WTC11 (cell line): Measurements from ENCODE around the gene OVCA2. TPM values are rescaled to one million over a fixed set of nuclear protein-coding genes. Genes with fewer than 3 reads are reported as not detected.

Source experiments
- ATAC-seq: fragments of 200-7000 bp; cut with Tn5 transposase; 2 replicates; pipeline ENCODE4 v1.10.0; 2021; ENCODE audit warnings: mild to moderate bottlenecking, moderate library complexity
- CTCF ChIA-PET: fragments of 300-600 bp; sonication (Branson Sonifier 250); formaldehyde crosslinking; loops from one replicate; lab custom pipeline; 2021; ENCODE audit warnings: antibody characterized with exemption; lab: Charles Lee
- POLR2A ChIA-PET: fragments of 350-600 bp; sonication (Branson Sonifier 250); formaldehyde crosslinking; loops from one replicate; lab custom pipeline; 2021; ENCODE audit warnings: antibody characterized with exemption; lab: Charles Lee
- DNase-seq: peaks from one replicate; pipeline ENCODE4 v3.0.0; 2021; ENCODE audit warnings: low spot score
- H3K27ac Mint-ChIP-seq: 2 replicates; pipeline ENCODE4 v1.8.0; 2021; ENCODE audit warnings: mixed read lengths
- H3K27me3 Mint-ChIP-seq: 2 replicates; pipeline ENCODE4 v1.8.0; 2021; ENCODE audit warnings: low read depth, mild to moderate bottlenecking, moderate library complexity, mixed read lengths
- H3K36me3 Mint-ChIP-seq: 2 replicates; pipeline ENCODE4 v1.8.0; 2021; ENCODE audit warnings: mixed read lengths
- H3K4me1 Mint-ChIP-seq: 2 replicates; pipeline ENCODE4 v1.8.0; 2022; ENCODE audit warnings: mixed read lengths
- H3K4me3 Mint-ChIP-seq: 2 replicates; pipeline ENCODE4 v1.8.0; 2021; ENCODE audit warnings: mild to moderate bottlenecking, moderate library complexity, mixed read lengths
- H3K9me3 Mint-ChIP-seq: 2 replicates; pipeline ENCODE4 v1.8.0; 2021; ENCODE audit warnings: mixed read lengths
- E2F1 ChIP-seq: sonication (generic); formaldehyde crosslinking; IDR thresholded peaks from 2 replicates; pipeline ENCODE4 v1.8.0; 2022; ENCODE audit warnings: mild to moderate bottlenecking, missing genetic modification reagents
- E2F4 ChIP-seq: sonication (generic); formaldehyde crosslinking; IDR thresholded peaks from 2 replicates; pipeline ENCODE4 v1.8.1; 2022; ENCODE audit warnings: low read depth, mild to moderate bottlenecking, moderate library complexity, missing genetic modification reagents, borderline replicate concordance
- ELF4 ChIP-seq: sonication (generic); formaldehyde crosslinking; IDR thresholded peaks from 2 replicates; pipeline ENCODE4 v1.8.1; 2022; ENCODE audit warnings: low read depth, mild to moderate bottlenecking, moderate library complexity, missing genetic modification reagents
- ERG ChIP-seq: fragments of 250-450 bp; sonication (Bioruptor Pico); IDR thresholded peaks from 2 replicates; pipeline ENCODE4 v1.8.0; 2021; ENCODE audit warnings: mild to moderate bottlenecking
- ETV6 ChIP-seq: sonication (generic); formaldehyde crosslinking; IDR thresholded peaks from 2 replicates; pipeline ENCODE4 v1.8.1; 2022; ENCODE audit warnings: mild to moderate bottlenecking, missing genetic modification reagents
- FOXP4 ChIP-seq: sonication (generic); formaldehyde crosslinking; IDR thresholded peaks from 2 replicates; pipeline ENCODE4 v1.8.0; 2022; ENCODE audit warnings: mild to moderate bottlenecking, missing genetic modification reagents
- JUN ChIP-seq: sonication (generic); formaldehyde crosslinking; IDR thresholded peaks from 2 replicates; pipeline ENCODE4 v1.8.0; 2023; ENCODE audit warnings: mild to moderate bottlenecking, missing genetic modification reagents
- MYBL2 ChIP-seq: sonication (generic); formaldehyde crosslinking; IDR thresholded peaks from 2 replicates; pipeline ENCODE4 v1.8.1; 2023; ENCODE audit warnings: mild to moderate bottlenecking, moderate library complexity, missing genetic modification reagents
- NFE2L1 ChIP-seq: sonication (generic); formaldehyde crosslinking; IDR thresholded peaks from 2 replicates; pipeline ENCODE4 v1.8.1; 2023; ENCODE audit warnings: missing genetic modification reagents
- PRRX2 ChIP-seq: fragments of 250-450 bp; sonication (Bioruptor Pico); IDR thresholded peaks from 2 replicates; pipeline ENCODE4 v1.8.0; 2021; ENCODE audit warnings: mild to moderate bottlenecking
- TP53 ChIP-seq: sonication (generic); formaldehyde crosslinking; IDR thresholded peaks from 2 replicates; pipeline ENCODE4 v1.8.1; 2023; ENCODE audit warnings: mild to moderate bottlenecking, missing genetic modification reagents
- USF1 ChIP-seq: sonication (generic); formaldehyde crosslinking; IDR thresholded peaks from 2 replicates; pipeline ENCODE4 v1.8.0; 2022; ENCODE audit warnings: mild to moderate bottlenecking, missing genetic modification reagents
- ZNF138 ChIP-seq: sonication (generic); formaldehyde crosslinking; conservative IDR thresholded peaks from 2 replicates; pipeline ENCODE4 v1.8.1; 2022; ENCODE audit warnings: mild to moderate bottlenecking, moderate library complexity, missing genetic modification reagents
- ZNF281 ChIP-seq: sonication (generic); formaldehyde crosslinking; IDR thresholded peaks from 2 replicates; pipeline ENCODE4 v1.8.0; 2023; ENCODE audit warnings: mild to moderate bottlenecking, missing genetic modification reagents
- ZNF317 ChIP-seq: sonication (generic); formaldehyde crosslinking; IDR thresholded peaks from 2 replicates; pipeline ENCODE4 v1.8.1; 2023; ENCODE audit warnings: low read depth, mild to moderate bottlenecking, moderate library complexity, missing genetic modification reagents, borderline replicate concordance
- ZNF416 ChIP-seq: fragments of 250-450 bp; sonication (Bioruptor Pico); IDR thresholded peaks from 2 replicates; pipeline ENCODE4 v1.9.0; 2021; ENCODE audit warnings: mild to moderate bottlenecking, inconsistent platforms
- ZNF425 ChIP-seq: fragments of 250-450 bp; sonication (Bioruptor Pico); conservative IDR thresholded peaks from 2 replicates; pipeline ENCODE4 v1.9.0; 2021; ENCODE audit warnings: mild to moderate bottlenecking
- ZNF671 ChIP-seq: fragments of 250-450 bp; sonication (Bioruptor Pico); IDR thresholded peaks from 2 replicates; pipeline ENCODE4 v1.8.0; 2021; ENCODE audit warnings: mild to moderate bottlenecking
- total RNA-seq: library from RNA; stranded (reverse); gene quantifications from 3 replicates; pipeline ENCODE4 v1.2.3, GENCODE V29; 2021

Gene OVCA2
- total RNA-seq, 1 experiment from 2014 or later = 23.5 TPM

- TF ChIP-seq MYBL2 (CRISPR knock-in tag) = no peak
Observed at GRCh38 chr17:2037155-2037554, 4.7 kb upstream of the OVCA2 start (continued).

GRCh38 chr17:2040219-2040827 is 1.5 kb upstream of the OVCA2 start:
- DNase-seq (no peak), ATAC-seq (no peak)
- H3K4me1 Mint-ChIP-seq = peaks cover 4% of the 10 kb centered on the region
- TF ChIP-seq USF1 (CRISPR knock-in tag) = no peak
- no peak for TF ChIP-seq ELF4 (CRISPR knock-in tag)
- TF ChIP-seq JUN (CRISPR knock-in tag) = no peak
- no peak for TF ChIP-seq TP53
- TF ChIP-seq E2F1 (CRISPR knock-in tag) = no peak
- no peak for TF ChIP-seq ZNF425
- CTCF ChIA-PET = interaction anchor here (0.8 to 1.4 kb wide), 4 partner anchors 14 to 175 kb away, joined by 3 to 4 read pairs (median 3); no protein-coding TSS in a partner anchor
- POLR2A ChIA-PET = no interaction called here
- H3K9me3 Mint-ChIP-seq = no peaks in the 10 kb centered on the region
- H3K4me3 Mint-ChIP-seq = peak overlapping the region; percentile 90
- peaks cover 4% of the 10 kb centered on the region for H3K27me3 Mint-ChIP-seq
- H3K36me3 Mint-ChIP-seq = peaks cover 10% of the 10 kb centered on the region
- no peak overlapping the region; the same call in 1 of the 2 replicates for H3K27ac Mint-ChIP-seq

- no peak for ATAC-seq
- DNase-seq = no peak
- CTCF ChIA-PET = interaction anchor here (0.6 to 2.3 kb wide), 8 partner anchors 12 to 204 kb away, joined by 3 to 8 read pairs (median 4); no protein-coding TSS in a partner anchor
- Mint-ChIP-seq H3K4me1 (peaks cover 4% of the 10 kb centered on the region), H3K27me3 (peaks cover 9% of the 10 kb centered on the region), H3K4me3 (peak overlapping the region; percentile 90), H3K36me3 (peaks cover 10% of the 10 kb centered on the region), H3K9me3 (no peaks in the 10 kb centered on the region), H3K27ac (no peak overlapping the region)
- POLR2A ChIA-PET = no interaction called here
- TF ChIP-seq ETV6 (CRISPR knock-in tag) = no peak
- TF ChIP-seq NFE2L1 (CRISPR knock-in tag) = no peak
- TF ChIP-seq ERG = no peak
- TF ChIP-seq ZNF425 = no peak
- TF ChIP-seq FOXP4 (CRISPR knock-in tag) = no peak
- TF ChIP-seq PRRX2 (CRISPR knock-in tag) = no peak
- TF ChIP-seq ZNF317 = no peak
- TF ChIP-seq ZNF416 = no peak
- no peak for TF ChIP-seq ZNF671
- TF ChIP-seq ZNF138 (CRISPR knock-in tag) = no peak
- TF ChIP-seq E2F4 (CRISPR knock-in tag) = no peak
- no peak for TF ChIP-seq ZNF281 (CRISPR knock-in tag)
Observed at GRCh38 chr17:2040942-2041560, 771 bp upstream of the OVCA2 start.
